NCI-H510A treated with DMSO at 0.1 percent for 48 hours (cell line): Measurements from ENCODE around the gene MTMR12.

Source experiments
- DNase-seq: peaks from one replicate; lab custom pipeline; 2025; lab: John Stamatoyannopoulos, UW

The MTMR12 gene

DNA sequence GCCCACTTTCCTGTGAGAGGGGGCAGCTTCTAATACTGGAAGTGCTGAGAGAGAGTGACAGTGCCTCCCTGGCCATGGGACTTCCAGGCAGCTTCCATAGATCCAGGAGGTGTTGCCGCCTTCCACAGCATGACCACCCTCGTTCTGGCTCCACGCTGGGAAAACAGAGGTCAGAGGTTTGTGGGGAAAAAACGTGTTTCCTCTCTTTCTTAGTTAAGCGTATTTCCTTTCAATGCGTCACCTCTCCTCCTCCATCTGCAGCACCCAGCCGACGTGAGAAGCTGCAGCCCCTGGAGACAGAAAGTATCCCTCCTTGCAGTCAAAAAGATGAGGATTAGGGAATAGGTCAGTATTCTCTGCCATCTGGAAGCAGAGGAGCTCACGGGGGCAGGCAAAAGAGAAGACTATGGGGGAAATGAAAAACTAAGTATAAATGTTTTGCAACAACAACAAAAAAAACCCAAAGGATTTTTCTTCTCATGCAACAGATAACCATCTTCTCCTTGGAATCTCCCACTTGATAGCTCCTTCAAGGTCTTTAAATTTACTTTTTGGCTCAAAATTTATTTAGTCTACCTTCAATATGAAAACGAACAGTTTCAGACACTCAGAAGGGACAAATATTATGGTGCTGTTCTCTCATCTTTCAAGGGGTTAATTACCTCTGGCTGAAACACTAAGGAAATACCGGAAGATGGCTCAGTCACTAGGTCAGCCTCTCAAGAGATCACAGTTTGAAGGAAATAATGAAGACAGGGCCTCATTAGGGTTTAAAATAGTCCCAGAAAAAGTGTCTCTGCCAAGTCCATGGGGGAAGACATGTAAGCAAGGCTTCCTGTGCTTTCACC, 38.0 kb downstream of the MTMR12 start:
- DNase-seq: no peak

DNA sequence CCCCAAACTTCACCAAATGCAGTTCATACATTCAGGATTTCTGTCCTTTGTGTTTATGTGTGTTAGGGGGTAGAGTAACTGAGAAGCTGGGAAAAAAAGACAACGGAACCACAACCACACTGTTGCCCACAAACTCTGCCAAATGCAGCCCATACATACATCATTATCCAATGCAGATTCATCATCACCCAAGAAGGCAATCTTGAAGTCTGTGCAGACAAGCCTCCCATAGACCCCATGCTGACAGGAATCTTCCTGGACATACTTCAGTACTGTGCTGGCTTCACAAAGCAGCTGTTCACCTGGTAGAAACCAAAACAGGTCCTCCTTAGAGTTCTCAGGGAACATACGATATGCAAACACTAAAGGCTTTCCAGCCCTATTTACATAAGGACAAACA, 38.9 kb downstream of the MTMR12 start:
- peak; percentile 43 for DNase-seq

- DNase-seq: no peak
Measured at GRCh38 chr5:32272746-32273145, 40.0 kb downstream of the MTMR12 start.

- DNase-seq: no peak
Measured at GRCh38 chr5:32270946-32271345, 41.8 kb downstream of the MTMR12 start.

GRCh38 chr5:32270178-32270577, 42.6 kb downstream of the MTMR12 start:
- no peak for DNase-seq

DNA sequence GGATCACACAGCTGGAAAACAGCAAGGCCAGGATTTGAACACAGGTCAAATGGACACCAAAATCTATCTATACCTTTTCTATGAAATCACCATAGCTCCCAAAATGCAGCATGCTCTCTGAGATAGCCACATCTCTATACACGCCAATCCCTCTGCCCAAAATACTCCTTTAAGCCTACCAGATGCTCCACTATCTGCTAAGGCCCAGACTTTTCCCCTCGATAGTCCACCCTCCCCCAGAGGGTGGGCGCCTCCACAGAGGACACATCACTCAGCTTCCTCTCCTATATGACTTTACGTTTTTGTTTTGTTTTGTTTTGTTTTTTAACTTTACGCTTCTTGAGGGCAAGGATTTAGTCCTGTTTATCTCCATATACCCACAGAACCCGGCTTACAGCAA, 46.8 kb downstream of the MTMR12 start:
- no peak for DNase-seq

GRCh38 chr5:32264957-32265572, 47.7 kb downstream of the MTMR12 start:
- DNase-seq: no peak

DNA sequence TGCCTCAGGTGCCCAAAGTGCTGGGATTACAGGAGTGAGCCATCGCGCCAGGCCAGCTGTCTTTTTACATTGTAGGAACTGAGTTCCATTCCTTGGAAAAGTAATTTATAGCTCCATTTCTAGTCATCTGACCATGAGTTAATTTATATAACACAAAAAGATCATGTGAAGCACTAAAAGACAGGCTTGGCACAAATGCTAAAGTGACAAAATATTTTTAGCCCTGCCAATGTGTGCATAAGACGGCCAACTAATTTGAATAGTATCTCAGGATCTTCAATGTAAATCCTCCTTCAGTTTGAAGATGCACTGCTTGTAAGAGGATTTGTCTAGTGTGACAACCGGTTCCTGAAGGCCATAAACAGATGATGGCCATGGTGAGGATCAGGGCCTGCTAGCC, 49.1 kb downstream of the MTMR12 start:
- no peak for DNase-seq

DNA sequence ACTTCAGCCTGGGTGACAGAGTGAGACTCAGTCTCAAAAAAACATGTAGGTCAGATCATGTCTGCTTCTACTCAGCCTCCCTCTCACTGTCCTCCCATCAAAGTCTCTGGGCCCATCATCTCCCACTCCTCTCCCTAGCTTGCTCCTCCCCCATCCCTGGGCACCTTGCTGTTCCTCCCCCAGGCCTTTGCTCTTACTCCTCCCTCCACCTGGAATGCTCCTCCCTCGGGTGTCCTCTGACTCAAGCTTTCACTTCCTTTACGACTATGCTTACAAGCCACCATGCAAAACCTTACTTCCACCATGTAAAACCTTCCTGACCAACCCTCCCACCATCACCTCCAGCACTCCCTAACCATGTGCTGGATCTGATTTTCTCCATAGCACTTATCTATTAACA, 51.5 kb downstream of the MTMR12 start:
- DNase-seq: no peak

GRCh38 chr5:32259033-32259432, 53.7 kb downstream of the MTMR12 start:
- no peak for DNase-seq

GRCh38 chr5:32258424-32258823, 54.3 kb downstream of the MTMR12 start:
- no peak for DNase-seq

DNA sequence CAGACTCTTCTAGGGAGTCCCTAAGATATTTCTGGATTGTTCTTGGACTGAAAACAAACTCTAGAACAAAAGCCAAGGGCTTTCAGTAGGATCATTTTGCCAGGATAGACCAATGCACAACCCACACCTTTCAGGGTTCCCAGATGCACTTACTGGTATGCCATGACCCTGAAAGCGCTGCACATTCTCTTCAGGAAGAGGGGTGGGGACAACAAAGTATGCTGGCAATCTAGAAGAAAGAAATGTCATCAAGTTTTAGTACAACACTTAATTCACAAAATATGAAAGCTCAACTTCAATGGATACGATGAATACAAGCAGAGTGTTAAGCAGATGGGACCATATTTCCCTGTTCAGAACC, 57.2 kb downstream of the MTMR12 start:
- DNase-seq: no peak

- DNase-seq: no peak
Measured at GRCh38 chr5:32254881-32255539, 57.7 kb downstream of the MTMR12 start.

- no peak for DNase-seq
Measured at GRCh38 chr5:32251871-32252458, 60.8 kb downstream of the MTMR12 start.

DNA sequence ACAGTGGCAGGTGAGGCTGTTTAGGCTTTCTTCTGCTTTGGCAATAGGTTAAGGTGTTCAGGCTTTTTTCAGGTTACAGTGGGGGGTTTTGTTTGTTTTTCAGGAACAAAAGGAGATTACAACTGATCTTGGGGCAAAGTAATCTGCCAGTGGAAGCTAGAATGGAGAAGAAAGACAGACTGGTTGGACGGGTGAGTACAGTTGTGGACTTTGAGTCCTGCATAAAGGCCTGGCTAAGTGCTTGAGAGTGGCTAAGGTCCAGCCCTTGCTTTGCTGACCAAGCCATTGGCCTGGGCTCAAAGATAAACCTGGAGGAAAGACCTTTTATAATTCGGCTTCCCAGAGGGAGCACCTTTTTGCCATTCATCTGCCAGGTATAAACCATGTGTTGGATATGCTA, 63.1 kb downstream of the MTMR12 start:
- DNase-seq: no peak

GRCh38 chr5:32245742-32246141, 67.0 kb downstream of the MTMR12 start:
- DNase-seq: no peak

GRCh38 chr5:32244017-32244416, 68.7 kb downstream of the MTMR12 start:
- no peak for DNase-seq

GRCh38 chr5:32241034-32241783, 71.5 kb downstream of the MTMR12 start:
- DNase-seq: no peak

GRCh38 chr5:32239385-32239784, 73.4 kb downstream of the MTMR12 start:
- no peak for DNase-seq

- DNase-seq: no peak
Measured at GRCh38 chr5:32233696-32234447, 78.9 kb downstream of the MTMR12 start.

DNA sequence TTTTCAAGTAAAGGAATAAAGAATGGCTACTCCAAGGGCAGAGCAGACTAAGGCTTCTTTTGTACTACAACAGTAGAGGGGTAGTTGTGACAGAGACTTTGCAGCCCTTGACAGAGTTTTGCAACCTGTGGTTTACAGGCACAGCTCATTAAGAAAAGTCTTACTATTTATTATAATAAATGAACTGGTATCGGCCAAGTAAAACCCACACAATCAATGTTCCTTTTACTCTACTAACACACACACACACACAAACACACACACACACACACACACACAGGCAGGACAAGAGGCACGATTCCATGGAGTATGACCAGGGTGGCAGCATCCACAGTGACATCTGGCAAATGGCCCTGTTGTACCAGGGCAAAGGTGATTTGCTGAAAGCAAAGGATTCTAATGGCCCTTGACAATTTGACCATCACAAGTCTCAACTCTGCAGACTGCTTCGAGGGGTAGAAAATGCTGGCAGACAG, 79.5 kb downstream of the MTMR12 start:
- DNase-seq: no peak
